Gastrocnemius medialis (tissue), 4 donors: Measurements from ENCODE around the gene PSMC3.

Experiments used
- CTCF ChIP-seq, 5 experiments: fragments of 450-650 bp in 3 of 5; fragments of 200-600 bp in 2 of 5; sonication (generic) in 2 of 5; IDR thresholded peaks in 4 of 5; conservative IDR thresholded peaks in 1 of 5; 1 replicate in 4 of 5; 2 replicates in 1 of 5; pipeline ENCODE4 v1.5.1; 2016 to 2019; ENCODE audit warnings: antibody characterized with exemption in 5 of 5, mild to moderate bottlenecking in 3 of 5, moderate library complexity in 3 of 5
- POLR2A ChIP-seq, 2 donors: fragments of 450-650 bp; IDR thresholded peaks; one replicate each; pipeline ENCODE4 v1.6.1; 2017; ENCODE audit warnings: antibody characterized with exemption in 2 of 2, mild to moderate bottlenecking in 2 of 2, moderate library complexity in 2 of 2

GRCh38 chr11:47430524-47430923 lies 4.3 kb upstream of the PSMC3 start:
- TF ChIP-seq POLR2A (IDR thresholded peaks at IDR 0.05) (no peak), CTCF (IDR thresholded peaks at IDR 0.05 in 4 of 5, conservative IDR thresholded peaks at IDR 0.05 in 1 of 5) (no peak)
